ENCODE data around the gene CTAGE15.
"Not testable (repeated sequence)": the region's sequence is repeated elsewhere in the genome, so short reads cannot be mapped to it uniquely, and the experiment has no call there.

The CTAGE15 gene

GRCh38 chr7:143589897-143590296 is 18.3 kb downstream of the CTAGE15 start:
- not testable (repeated sequence) for H3K4me1 ChIP-seq (ENCODE audit: control insufficient read depth, insufficient read depth, low read length); H3K4me3 ChIP-seq (ENCODE audit: low read depth, low read length); H3K9ac ChIP-seq (ENCODE audit: low read depth, low read length); H3K27ac ChIP-seq (ENCODE audit: low read depth, low read length); H3K36me3 ChIP-seq (ENCODE audit: control insufficient read depth, insufficient read depth, low read length); H3K27me3 ChIP-seq (ENCODE audit: control insufficient read depth, insufficient read depth, low read length); H3K9me3 ChIP-seq (ENCODE audit: control insufficient read depth, insufficient read depth, low read length)

GRCh38 chr7:143598086-143598485 is 26.5 kb downstream of the CTAGE15 start:
- not testable (repeated sequence) for H3K4me1 ChIP-seq (ENCODE audit: control insufficient read depth, insufficient read depth, low read length); H3K9me3 ChIP-seq (ENCODE audit: control insufficient read depth, insufficient read depth, low read length); H3K36me3 ChIP-seq (ENCODE audit: control insufficient read depth, insufficient read depth, low read length); H3K27me3 ChIP-seq (ENCODE audit: control insufficient read depth, insufficient read depth, low read length); H3K27ac ChIP-seq (ENCODE audit: low read depth, low read length); H3K9ac ChIP-seq (ENCODE audit: low read depth, low read length); H3K4me3 ChIP-seq (ENCODE audit: low read depth, low read length)

GRCh38 chr7:143603549-143603948 is 31.9 kb downstream of the CTAGE15 start:
- H3K4me3 ChIP-seq (ENCODE audit: low read depth, low read length); H3K27ac ChIP-seq (ENCODE audit: low read depth, low read length); H3K36me3 ChIP-seq (ENCODE audit: control insufficient read depth, insufficient read depth, low read length); H3K27me3 ChIP-seq (ENCODE audit: control insufficient read depth, insufficient read depth, low read length); H3K9ac ChIP-seq (ENCODE audit: low read depth, low read length); H3K9me3 ChIP-seq (ENCODE audit: control insufficient read depth, insufficient read depth, low read length); H3K4me1 ChIP-seq (ENCODE audit: control insufficient read depth, insufficient read depth, low read length): not testable (repeated sequence)

GRCh38 chr7:143606088-143606487 is 34.5 kb downstream of the CTAGE15 start:
- H3K9ac ChIP-seq (ENCODE audit: low read depth, low read length); H3K4me1 ChIP-seq (ENCODE audit: control insufficient read depth, insufficient read depth, low read length); H3K36me3 ChIP-seq (ENCODE audit: control insufficient read depth, insufficient read depth, low read length); H3K9me3 ChIP-seq (ENCODE audit: control insufficient read depth, insufficient read depth, low read length); H3K27ac ChIP-seq (ENCODE audit: low read depth, low read length); H3K27me3 ChIP-seq (ENCODE audit: control insufficient read depth, insufficient read depth, low read length); H3K4me3 ChIP-seq (ENCODE audit: low read depth, low read length): not testable (repeated sequence)

GRCh38 chr7:143615545-143615944 is 43.9 kb downstream of the CTAGE15 start:
- not testable (repeated sequence) for H3K9ac ChIP-seq (ENCODE audit: low read depth, low read length); H3K27me3 ChIP-seq (ENCODE audit: control insufficient read depth, insufficient read depth, low read length)

GRCh38 chr7:143617204-143617603 is 45.6 kb downstream of the CTAGE15 start:
- not testable (repeated sequence) for H3K27ac ChIP-seq (ENCODE audit: low read depth, low read length); H3K27me3 ChIP-seq (ENCODE audit: control insufficient read depth, insufficient read depth, low read length); H3K36me3 ChIP-seq (ENCODE audit: control insufficient read depth, insufficient read depth, low read length); H3K9ac ChIP-seq (ENCODE audit: low read depth, low read length); H3K4me3 ChIP-seq (ENCODE audit: low read depth, low read length); H3K9me3 ChIP-seq (ENCODE audit: control insufficient read depth, insufficient read depth, low read length); H3K4me1 ChIP-seq (ENCODE audit: control insufficient read depth, insufficient read depth, low read length)

More at GRCh38 chr7:143615545-143615944, 43.9 kb downstream of the CTAGE15 start:
- not testable (repeated sequence) for H3K27ac ChIP-seq (ENCODE audit: low read depth, low read length); H3K4me3 ChIP-seq (ENCODE audit: low read depth, low read length); H3K9me3 ChIP-seq (ENCODE audit: control insufficient read depth, insufficient read depth, low read length); H3K36me3 ChIP-seq (ENCODE audit: control insufficient read depth, insufficient read depth, low read length); H3K4me1 ChIP-seq (ENCODE audit: control insufficient read depth, insufficient read depth, low read length)

- not testable (repeated sequence) for H3K4me1 ChIP-seq (ENCODE audit: control insufficient read depth, insufficient read depth, low read length); H3K9me3 ChIP-seq (ENCODE audit: control insufficient read depth, insufficient read depth, low read length); H3K36me3 ChIP-seq (ENCODE audit: control insufficient read depth, insufficient read depth, low read length); H3K27ac ChIP-seq (ENCODE audit: low read depth, low read length); H3K27me3 ChIP-seq (ENCODE audit: control insufficient read depth, insufficient read depth, low read length); H3K9ac ChIP-seq (ENCODE audit: low read depth, low read length); H3K4me3 ChIP-seq (ENCODE audit: low read depth, low read length)
These were observed 48.5 kb downstream of the CTAGE15 start for GRCh38 chr7:143620058-143620457.

GRCh38 chr7:143620646-143621045 is 49.0 kb downstream of the CTAGE15 start, which contains the start of gene TCAF2:
TSS of gene TCAF2 (plus strand) at chr7:143620974.
- not testable (repeated sequence) for H3K9ac ChIP-seq (ENCODE audit: low read depth, low read length); H3K4me3 ChIP-seq (ENCODE audit: low read depth, low read length)

GRCh38 chr7:143621175-143621574 is 49.6 kb downstream of the CTAGE15 start:
- not testable (repeated sequence) for H3K27ac ChIP-seq (ENCODE audit: low read depth, low read length); H3K36me3 ChIP-seq (ENCODE audit: control insufficient read depth, insufficient read depth, low read length); H3K9me3 ChIP-seq (ENCODE audit: control insufficient read depth, insufficient read depth, low read length); H3K4me3 ChIP-seq (ENCODE audit: low read depth, low read length); H3K9ac ChIP-seq (ENCODE audit: low read depth, low read length); H3K27me3 ChIP-seq (ENCODE audit: control insufficient read depth, insufficient read depth, low read length); H3K4me1 ChIP-seq (ENCODE audit: control insufficient read depth, insufficient read depth, low read length)

More at GRCh38 chr7:143620646-143621045, 49.0 kb downstream of the CTAGE15 start, which contains the start of gene TCAF2:
- not testable (repeated sequence) for H3K36me3 ChIP-seq (ENCODE audit: control insufficient read depth, insufficient read depth, low read length); H3K27ac ChIP-seq (ENCODE audit: low read depth, low read length); H3K27me3 ChIP-seq (ENCODE audit: control insufficient read depth, insufficient read depth, low read length); H3K4me1 ChIP-seq (ENCODE audit: control insufficient read depth, insufficient read depth, low read length); H3K9me3 ChIP-seq (ENCODE audit: control insufficient read depth, insufficient read depth, low read length)

GRCh38 chr7:143622130-143622529 is 50.5 kb downstream of the CTAGE15 start:
- H3K36me3 ChIP-seq (ENCODE audit: control insufficient read depth, insufficient read depth, low read length); H3K4me3 ChIP-seq (ENCODE audit: low read depth, low read length); H3K9ac ChIP-seq (ENCODE audit: low read depth, low read length); H3K4me1 ChIP-seq (ENCODE audit: control insufficient read depth, insufficient read depth, low read length); H3K27ac ChIP-seq (ENCODE audit: low read depth, low read length); H3K9me3 ChIP-seq (ENCODE audit: control insufficient read depth, insufficient read depth, low read length); H3K27me3 ChIP-seq (ENCODE audit: control insufficient read depth, insufficient read depth, low read length): not testable (repeated sequence)
